ENCODE measurements around the gene ZRANB1.

DNA sequence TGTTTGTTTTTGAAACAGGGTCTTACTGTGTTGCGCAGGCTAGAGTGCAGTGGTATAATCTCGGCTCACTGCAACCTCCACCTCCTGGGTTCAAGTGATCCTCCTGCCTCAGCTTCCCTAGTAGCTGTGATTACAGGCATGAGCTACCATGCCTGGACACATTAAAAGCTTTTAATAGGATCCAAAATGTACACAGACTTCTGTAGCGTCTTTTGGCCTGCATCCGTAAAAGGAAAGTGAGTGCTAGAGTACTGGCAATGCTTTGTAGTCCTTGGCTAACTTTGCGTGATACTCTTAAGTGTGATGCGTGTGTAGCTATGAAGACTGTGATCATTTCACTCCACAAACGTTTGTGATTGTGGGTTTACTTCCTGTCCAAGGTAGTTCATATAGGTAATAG lies 13.3 kb downstream of the ZRANB1 start:
- TF ChIP-seq CTCF (conservative IDR thresholded peaks at IDR 0.05) (no peak), ZFX (IDR thresholded peaks at IDR 0.05) (no peak)

All from C4-2B (cell line).